Measurements from ENCODE around the gene TRMT44. TPM values are rescaled to one million over a fixed set of nuclear protein-coding genes. Genes with fewer than 3 reads are reported as not detected.

The TRMT44 gene
- total and polyA plus RNA-seq, 2 donors (not counting 1 experiment from before 2014, with no cell fraction given), result 13.3 to 37.4 TPM

DNA sequence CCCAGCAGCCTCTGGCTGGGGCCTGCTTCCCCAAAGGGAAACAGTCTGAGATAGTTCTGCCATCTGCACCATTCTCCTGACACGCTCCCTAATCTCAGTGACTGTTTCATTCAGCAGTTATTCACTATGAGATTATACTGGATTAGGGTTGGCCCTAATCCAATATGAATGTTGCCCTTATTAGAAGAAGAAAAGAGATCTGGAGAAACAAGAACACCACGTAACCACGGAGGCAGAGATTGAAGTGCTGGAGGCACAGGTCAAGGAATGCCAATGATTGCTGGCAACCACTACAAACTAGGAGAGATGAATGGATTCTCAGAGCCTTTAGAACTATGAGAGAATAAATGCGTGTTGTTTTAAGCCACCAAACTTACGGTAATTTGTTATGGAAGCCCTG, 7.4 kb upstream of the TRMT44 start:
- Histone ChIP-seq H3K9ac (ENCODE audit: low read length) (no peak overlapping the region), H3K4me2 (replicated peaks; ENCODE audit: low read depth, low read length, poor library complexity, severe bottlenecking) (no peak overlapping the region), H3K9me3 (ENCODE audit: control extremely low read depth in 1 of 3, control insufficient read depth in 2 of 3, insufficient read depth in 1 of 3, low read length in 2 of 3) (no peaks in the 10 kb centered on the region), H3K27me3 (replicated peaks in 1 of 4; ENCODE audit: control extremely low read depth in 1 of 4, control insufficient read depth in 3 of 4, insufficient read depth in 4 of 4, low read length in 3 of 4) (no peaks in the 10 kb centered on the region), H3K36me3 (replicated peaks in 1 of 2; ENCODE audit: control extremely low read depth in 1 of 2, control insufficient read depth in 1 of 2, extremely low read depth in 1 of 2, insufficient read depth in 2 of 2, low read length in 1 of 2) (peaks cover 0 to 2% of the 10 kb centered on the region in 2 experiments), H3K4me1 (ENCODE audit: control insufficient read depth in 2 of 2, insufficient read depth in 2 of 2, low read length in 2 of 2) (peaks cover 23 to 33% of the 10 kb centered on the region in 2 donors), H4K20me1 (ENCODE audit: control insufficient read depth, insufficient read depth, low read length, poor library complexity, severe bottlenecking) (peaks cover 11% of the 10 kb centered on the region), H3K4me3 (ENCODE audit: control extremely low read depth in 1 of 5, extremely low read depth in 1 of 5, insufficient read depth in 1 of 5, low read depth in 2 of 5, low read length in 4 of 5) (no peak overlapping the region), H3K79me2 (ENCODE audit: control insufficient read depth, insufficient read depth, low read length) (peaks cover 72% of the 10 kb centered on the region), H3K27ac (ENCODE audit: low read length in 2 of 2) (no peak overlapping the region), H2AFZ (ENCODE audit: insufficient read depth, low read depth, low read length, poor library complexity, severe bottlenecking) (no peak overlapping the region)
- CTCF ChIA-PET, result no interaction called here
- H3K27me3 Mint-ChIP-seq, result no peaks in the 10 kb centered on the region
- POLR2A ChIA-PET, result no interaction called here
- H3K27ac Mint-ChIP-seq, result no peak overlapping the region
- DNase-seq (no peak), ATAC-seq (ENCODE audit: low read depth) (no peak)
- no peak for TF ChIP-seq EZH2 (IDR thresholded peaks at IDR 0.05; ENCODE audit: borderline replicate concordance, insufficient read depth, low read depth, low read length, poor library complexity, severe bottlenecking)
- TF ChIP-seq, protein P1, sequence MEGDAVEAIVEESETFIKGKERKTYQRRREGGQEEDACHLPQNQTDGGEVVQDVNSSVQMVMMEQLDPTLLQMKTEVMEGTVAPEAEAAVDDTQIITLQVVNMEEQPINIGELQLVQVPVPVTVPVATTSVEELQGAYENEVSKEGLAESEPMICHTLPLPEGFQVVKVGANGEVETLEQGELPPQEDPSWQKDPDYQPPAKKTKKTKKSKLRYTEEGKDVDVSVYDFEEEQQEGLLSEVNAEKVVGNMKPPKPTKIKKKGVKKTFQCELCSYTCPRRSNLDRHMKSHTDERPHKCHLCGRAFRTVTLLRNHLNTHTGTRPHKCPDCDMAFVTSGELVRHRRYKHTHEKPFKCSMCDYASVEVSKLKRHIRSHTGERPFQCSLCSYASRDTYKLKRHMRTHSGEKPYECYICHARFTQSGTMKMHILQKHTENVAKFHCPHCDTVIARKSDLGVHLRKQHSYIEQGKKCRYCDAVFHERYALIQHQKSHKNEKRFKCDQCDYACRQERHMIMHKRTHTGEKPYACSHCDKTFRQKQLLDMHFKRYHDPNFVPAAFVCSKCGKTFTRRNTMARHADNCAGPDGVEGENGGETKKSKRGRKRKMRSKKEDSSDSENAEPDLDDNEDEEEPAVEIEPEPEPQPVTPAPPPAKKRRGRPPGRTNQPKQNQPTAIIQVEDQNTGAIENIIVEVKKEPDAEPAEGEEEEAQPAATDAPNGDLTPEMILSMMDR (IDR thresholded peaks at IDR 0.05), result no peak
- 100% methylated on average over 2 of the region's 5 CpGs for WGBS (ENCODE audit: insufficient coverage)
- H3K4me1 Mint-ChIP-seq, result peaks cover 44% of the 10 kb centered on the region
- no peak overlapping the region for H3K4me3 Mint-ChIP-seq
- intact Hi-C loops (cut with micrococcal nuclease), result no loop called here
- no peaks in the 10 kb centered on the region for H3K9me3 Mint-ChIP-seq (ENCODE audit: insufficient read depth)

DNA sequence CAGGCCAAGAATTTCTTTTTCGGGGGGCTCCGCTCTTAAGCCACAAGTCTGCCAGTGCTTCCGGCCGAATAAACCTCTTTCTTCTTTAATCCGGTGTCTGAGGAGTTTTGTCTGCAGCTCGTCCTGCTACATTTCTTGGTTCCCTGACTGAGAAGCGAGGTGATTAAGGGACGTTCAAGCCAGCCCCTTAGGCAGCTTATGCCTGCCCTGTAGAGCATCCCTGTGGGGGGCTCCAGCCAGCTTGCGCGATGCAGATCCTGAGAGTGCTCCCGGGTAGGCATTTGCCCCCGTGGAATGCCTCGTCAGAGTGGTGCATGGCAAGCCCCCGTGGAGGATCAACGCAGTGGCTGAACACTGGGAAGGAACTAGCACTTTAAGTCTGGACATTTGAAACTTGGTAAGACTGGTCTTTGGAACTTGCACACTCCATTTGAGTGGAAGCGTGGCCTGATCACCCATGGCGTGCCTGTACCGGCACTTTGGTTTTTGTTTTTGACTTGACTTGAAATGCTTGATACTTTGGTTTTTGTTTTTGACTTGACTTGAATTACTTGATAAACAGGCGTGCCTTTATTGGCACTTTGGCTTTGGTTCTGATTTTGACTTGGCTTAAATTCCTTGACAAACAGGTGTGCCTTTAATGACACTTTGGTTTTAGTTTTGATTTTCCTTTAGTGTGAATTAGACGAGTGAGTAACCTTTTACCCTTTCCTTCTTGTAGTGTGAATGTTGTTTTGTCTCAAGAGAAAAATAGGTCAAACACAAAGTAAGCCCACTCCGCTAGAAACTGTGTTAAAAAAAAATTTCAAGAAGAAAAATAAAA, 6.1 kb upstream of the TRMT44 start:
- Histone ChIP-seq H2AFZ (ENCODE audit: insufficient read depth, low read depth, low read length, poor library complexity, severe bottlenecking) (no peak overlapping the region), H3K4me1 (ENCODE audit: control insufficient read depth in 2 of 2, insufficient read depth in 2 of 2, low read length in 2 of 2) (peaks cover 21 to 31% of the 10 kb centered on the region in 2 donors), H3K27me3 (replicated peaks in 1 of 4; ENCODE audit: control extremely low read depth in 1 of 4, control insufficient read depth in 3 of 4, insufficient read depth in 4 of 4, low read length in 3 of 4) (no peaks in the 10 kb centered on the region), H3K9me3 (ENCODE audit: control extremely low read depth in 1 of 3, control insufficient read depth in 2 of 3, insufficient read depth in 1 of 3, low read length in 2 of 3) (no peaks in the 10 kb centered on the region), H3K79me2 (ENCODE audit: control insufficient read depth, insufficient read depth, low read length) (peaks cover 73% of the 10 kb centered on the region), H3K36me3 (replicated peaks in 1 of 2; ENCODE audit: control extremely low read depth in 1 of 2, control insufficient read depth in 1 of 2, extremely low read depth in 1 of 2, insufficient read depth in 2 of 2, low read length in 1 of 2) (peaks cover 0 to 2% of the 10 kb centered on the region in 2 experiments), H3K4me2 (replicated peaks; ENCODE audit: low read depth, low read length, poor library complexity, severe bottlenecking) (peak overlapping the region; percentile 72), H3K4me3 (ENCODE audit: control extremely low read depth in 1 of 5, extremely low read depth in 1 of 5, insufficient read depth in 1 of 5, low read depth in 2 of 5, low read length in 4 of 5) (peak overlapping the region in 1 of 5 experiments; percentile 59), H3K27ac (ENCODE audit: low read length in 2 of 2) (peak overlapping the region; percentile 55 to 87), H3K9ac (ENCODE audit: low read length) (peak overlapping the region; percentile 65), H4K20me1 (ENCODE audit: control insufficient read depth, insufficient read depth, low read length, poor library complexity, severe bottlenecking) (peaks cover 3% of the 10 kb centered on the region)
- ChIA-PET POLR2A (no interaction called here), CTCF (no interaction called here)
- Mint-ChIP-seq H3K27me3 (no peaks in the 10 kb centered on the region), H3K4me3 (peak overlapping the region; percentile 84), H3K9me3 (ENCODE audit: insufficient read depth) (no peaks in the 10 kb centered on the region), H3K4me1 (peaks cover 41% of the 10 kb centered on the region), H3K27ac (peak overlapping the region; percentile 88)
- WGBS (ENCODE audit: insufficient coverage), result 92% methylated on average over 18 of the region's 21 CpGs
- TF ChIP-seq EZH2 (IDR thresholded peaks at IDR 0.05; ENCODE audit: borderline replicate concordance, insufficient read depth, low read depth, low read length, poor library complexity, severe bottlenecking), result no peak
- TF ChIP-seq, protein P1 (IDR thresholded peaks at IDR 0.05), result no peak
- no peak for ATAC-seq (ENCODE audit: low read depth)
- intact Hi-C loops (cut with micrococcal nuclease), result no loop called here
- DNase-seq, result no peak
